Ramos (cell line): ENCODE results near the gene ANKRD33B.
"Not testable (repeated sequence)": the region's sequence is repeated elsewhere in the genome, so short reads cannot be mapped to it uniquely, and the experiment has no call there.

Experiments used
- in situ Hi-C: fragments of 300-500 bp; cut with MboI; formaldehyde crosslinking; loops from one replicate; pipeline ENCODE4 v1.14.3; 2022; ENCODE audit warnings: low sequenced_read_pairs; ENCODE audit not compliant: unreplicated experiment

The ANKRD33B gene

GRCh38 chr5:10652151-10652550, 88.3 kb downstream of the ANKRD33B start:
- in situ Hi-C loops: no loop called here

- in situ Hi-C loops: no loop called here
Observed at GRCh38 chr5:10652606-10653005, 88.7 kb downstream of the ANKRD33B start.

GRCh38 chr5:10653043-10653442, 89.2 kb downstream of the ANKRD33B start:
- in situ Hi-C loops: no loop called here

- in situ Hi-C loops: no loop called here
Observed at GRCh38 chr5:10653751-10654400, 90.0 kb downstream of the ANKRD33B start.

GRCh38 chr5:10654566-10654965, 90.7 kb downstream of the ANKRD33B start:
- in situ Hi-C loops: no loop called here

- in situ Hi-C loops: no loop called here
Observed at GRCh38 chr5:10655161-10655971, 91.5 kb downstream of the ANKRD33B start.

- in situ Hi-C loops: no loop called here
Observed at GRCh38 chr5:10655972-10656830, 92.3 kb downstream of the ANKRD33B start.

- in situ Hi-C loops: no loop called here
Observed at GRCh38 chr5:10658265-10658664, 94.4 kb downstream of the ANKRD33B start.

GRCh38 chr5:10660135-10660534, 96.3 kb downstream of the ANKRD33B start:
- in situ Hi-C loops: no loop called here

GRCh38 chr5:10660720-10661387, 97.0 kb downstream of the ANKRD33B start:
- in situ Hi-C loops: no loop called here

- in situ Hi-C loops: no loop called here
Observed at GRCh38 chr5:10661401-10661800, 97.5 kb downstream of the ANKRD33B start.

GRCh38 chr5:10662083-10662482, 98.2 kb downstream of the ANKRD33B start:
- in situ Hi-C loops: no loop called here

GRCh38 chr5:10662661-10663488, 99.0 kb downstream of the ANKRD33B start:
- in situ Hi-C loops: no loop called here

- in situ Hi-C loops: no loop called here
Observed at GRCh38 chr5:10663489-10664179, 99.8 kb downstream of the ANKRD33B start.

GRCh38 chr5:10664180-10664769, 100.4 kb downstream of the ANKRD33B start:
- in situ Hi-C loops: not testable (repeated sequence)

GRCh38 chr5:10665799-10666198, 101.9 kb downstream of the ANKRD33B start:
- in situ Hi-C loops: no loop called here

GRCh38 chr5:10666531-10667299, 102.8 kb downstream of the ANKRD33B start:
- in situ Hi-C loops: no loop called here
